ENCODE results near the gene ENTHD1. TPM values are rescaled to one million over a fixed set of nuclear protein-coding genes. Genes with fewer than 3 reads are reported as not detected.

ENTHD1 gene
- total RNA-seq, 2 donors from 2014 or later: not detected

DNA sequence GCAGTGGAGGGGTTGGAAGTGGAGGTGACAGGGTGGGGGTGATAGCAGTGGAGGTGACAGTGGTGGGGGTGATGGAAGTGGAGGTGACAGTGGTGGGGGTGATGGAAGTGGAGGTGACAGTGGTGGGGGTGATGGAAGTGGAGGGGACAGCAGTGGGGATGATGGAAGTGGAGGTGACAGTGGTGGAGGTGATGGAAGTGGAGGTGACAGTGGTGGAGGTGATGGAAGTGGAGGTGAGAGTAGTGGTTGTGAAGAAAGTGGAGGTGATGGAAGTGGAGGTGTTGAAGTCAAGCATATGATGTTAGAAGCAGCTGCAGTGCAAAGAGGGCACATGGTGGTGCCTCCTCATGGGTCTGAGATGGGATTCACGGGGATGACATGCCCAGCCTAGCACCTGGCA lies 181.5 kb downstream of the ENTHD1 start:
- H3K4me3 ChIP-seq: no peak overlapping the region
- H3K9me3 ChIP-seq: no peaks in the 10 kb centered on the region
- H3K9ac ChIP-seq (ENCODE audit: low read depth in 2 of 2, low read length in 2 of 2): no peak overlapping the region
- no peak for DNase-seq
- no peaks in the 10 kb centered on the region for H3K27me3 ChIP-seq
- no peak overlapping the region for H3K27ac ChIP-seq
- intact Hi-C loops (cut with DNase I): no loop called here
- no peaks in the 10 kb centered on the region for H3K4me1 ChIP-seq
- H3K36me3 ChIP-seq: no peaks in the 10 kb centered on the region
- TF ChIP-seq, protein P1, sequence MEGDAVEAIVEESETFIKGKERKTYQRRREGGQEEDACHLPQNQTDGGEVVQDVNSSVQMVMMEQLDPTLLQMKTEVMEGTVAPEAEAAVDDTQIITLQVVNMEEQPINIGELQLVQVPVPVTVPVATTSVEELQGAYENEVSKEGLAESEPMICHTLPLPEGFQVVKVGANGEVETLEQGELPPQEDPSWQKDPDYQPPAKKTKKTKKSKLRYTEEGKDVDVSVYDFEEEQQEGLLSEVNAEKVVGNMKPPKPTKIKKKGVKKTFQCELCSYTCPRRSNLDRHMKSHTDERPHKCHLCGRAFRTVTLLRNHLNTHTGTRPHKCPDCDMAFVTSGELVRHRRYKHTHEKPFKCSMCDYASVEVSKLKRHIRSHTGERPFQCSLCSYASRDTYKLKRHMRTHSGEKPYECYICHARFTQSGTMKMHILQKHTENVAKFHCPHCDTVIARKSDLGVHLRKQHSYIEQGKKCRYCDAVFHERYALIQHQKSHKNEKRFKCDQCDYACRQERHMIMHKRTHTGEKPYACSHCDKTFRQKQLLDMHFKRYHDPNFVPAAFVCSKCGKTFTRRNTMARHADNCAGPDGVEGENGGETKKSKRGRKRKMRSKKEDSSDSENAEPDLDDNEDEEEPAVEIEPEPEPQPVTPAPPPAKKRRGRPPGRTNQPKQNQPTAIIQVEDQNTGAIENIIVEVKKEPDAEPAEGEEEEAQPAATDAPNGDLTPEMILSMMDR (IDR thresholded peaks at IDR 0.05): no peak

- H3K4me1 ChIP-seq: no peaks in the 10 kb centered on the region
- intact Hi-C loops (cut with DNase I): no loop called here
- no peaks in the 10 kb centered on the region for H3K36me3 ChIP-seq
- H3K9me3 ChIP-seq: no peaks in the 10 kb centered on the region
- H3K4me3 ChIP-seq: no peak overlapping the region
- no peaks in the 10 kb centered on the region for H3K27me3 ChIP-seq
- TF ChIP-seq, protein P1 (IDR thresholded peaks at IDR 0.05): no peak
- H3K27ac ChIP-seq: no peak overlapping the region
- no peak for DNase-seq
- no peak overlapping the region for H3K9ac ChIP-seq (ENCODE audit: low read depth in 2 of 2, low read length in 2 of 2)
These were observed 183.0 kb downstream of the ENTHD1 start for GRCh38 chr22:39710380-39711150.

DNA sequence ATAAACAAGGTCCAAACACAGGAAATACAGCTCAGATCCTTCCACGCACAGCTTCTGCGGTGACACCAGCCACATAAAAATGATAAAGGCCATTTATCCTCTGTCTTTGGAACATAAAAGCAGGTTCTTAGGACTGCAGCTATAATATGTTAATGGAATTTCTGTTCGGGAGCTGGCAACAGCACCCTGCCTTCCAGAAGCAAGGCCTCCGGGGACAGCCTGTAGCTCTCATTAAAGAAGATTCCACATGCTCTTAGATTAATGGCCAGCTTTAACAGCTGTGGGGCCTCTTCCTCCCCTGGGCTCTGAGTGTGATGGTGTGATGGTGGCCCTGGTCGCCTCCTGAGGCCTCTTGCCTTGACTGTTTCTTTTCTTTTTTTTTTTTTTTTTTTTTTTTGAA lies 185.7 kb downstream of the ENTHD1 start:
- Histone ChIP-seq H3K27ac (no peak overlapping the region), H3K4me1 (no peaks in the 10 kb centered on the region), H3K9ac (ENCODE audit: low read depth in 2 of 2, low read length in 2 of 2) (no peak overlapping the region), H3K27me3 (no peaks in the 10 kb centered on the region), H3K36me3 (no peaks in the 10 kb centered on the region), H3K9me3 (no peaks in the 10 kb centered on the region), H3K4me3 (no peak overlapping the region)
- TF ChIP-seq, protein P1 (IDR thresholded peaks at IDR 0.05): no peak
- DNase-seq: no peak
- intact Hi-C loops (cut with DNase I): no loop called here

DNA sequence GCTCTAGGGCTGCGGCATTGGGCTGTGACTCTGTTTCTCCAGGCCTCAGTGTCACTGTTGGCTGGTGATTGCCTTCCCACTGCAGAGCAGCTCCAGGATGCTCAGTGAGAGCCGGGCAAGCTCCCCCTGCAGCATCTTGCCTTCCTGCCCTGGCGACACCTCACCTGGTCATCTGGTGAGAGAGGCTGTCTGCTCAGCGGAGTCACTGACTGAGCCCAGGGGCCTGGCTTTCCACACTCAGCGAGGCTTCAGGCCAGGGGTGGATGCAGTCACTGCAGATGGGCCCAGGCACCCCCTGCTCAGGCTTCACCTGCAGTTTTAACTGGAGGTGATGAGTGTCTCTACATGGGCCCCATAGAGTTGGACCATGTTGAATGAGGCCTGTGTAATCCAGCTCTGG lies 186.2 kb downstream of the ENTHD1 start:
- no peak overlapping the region for H3K4me3 ChIP-seq
- intact Hi-C loops (cut with DNase I): no loop called here
- no peaks in the 10 kb centered on the region for H3K27me3 ChIP-seq
- no peak for DNase-seq
- no peaks in the 10 kb centered on the region for H3K4me1 ChIP-seq
- no peaks in the 10 kb centered on the region for H3K36me3 ChIP-seq
- no peaks in the 10 kb centered on the region for H3K9me3 ChIP-seq
- TF ChIP-seq, protein P1 (IDR thresholded peaks at IDR 0.05): no peak
- H3K27ac ChIP-seq: no peak overlapping the region
- no peak overlapping the region for H3K9ac ChIP-seq (ENCODE audit: low read depth in 2 of 2, low read length in 2 of 2)

DNA sequence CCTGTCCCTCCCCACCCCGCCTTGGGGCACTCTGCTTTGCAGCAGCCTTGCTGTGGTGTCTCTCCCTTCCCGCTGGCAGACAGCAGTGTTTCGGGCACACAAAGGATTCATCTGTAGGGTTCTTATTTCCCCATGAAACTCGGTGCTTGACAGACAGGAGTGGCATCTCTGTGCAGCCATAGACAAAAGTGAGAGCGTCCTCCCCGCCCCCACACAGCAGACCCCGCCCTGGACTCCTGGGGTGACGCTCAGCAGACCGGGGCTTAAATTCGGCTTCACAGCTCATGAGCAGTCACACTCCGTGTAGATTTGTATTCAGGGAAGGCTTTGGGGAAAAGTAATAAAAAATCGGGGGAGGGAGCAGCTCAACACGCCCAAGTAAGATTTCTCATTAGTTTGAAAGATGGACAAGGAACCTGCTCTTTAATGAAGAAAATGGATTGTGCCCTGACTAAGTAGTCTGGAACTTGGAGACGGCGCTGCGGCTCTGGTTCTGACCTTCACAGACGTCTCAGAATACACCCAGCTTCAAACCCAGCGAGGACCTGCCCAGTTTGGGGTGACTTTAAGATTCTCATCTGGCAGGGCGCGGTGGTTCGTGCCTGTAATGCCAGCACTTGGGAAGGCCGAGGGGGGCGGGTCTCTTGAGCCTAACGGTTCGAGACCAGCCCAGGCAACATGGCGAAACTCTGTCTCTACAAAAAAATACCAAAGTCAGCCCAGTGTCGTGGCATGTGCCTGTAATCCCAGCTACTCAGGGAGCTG lies 187.0 kb downstream of the ENTHD1 start:
- intact Hi-C loops (cut with DNase I): no loop called here
- H3K27me3 ChIP-seq: no peaks in the 10 kb centered on the region

More for the DNA sequence above, 187.0 kb downstream of the ENTHD1 start:
- H3K27ac ChIP-seq: no peak overlapping the region
- TF ChIP-seq, protein P1 (IDR thresholded peaks at IDR 0.05): no peak
- H3K9ac ChIP-seq (ENCODE audit: low read depth in 2 of 2, low read length in 2 of 2): no peak overlapping the region
- no peaks in the 10 kb centered on the region for H3K4me1 ChIP-seq
- no peak overlapping the region for H3K4me3 ChIP-seq
- H3K36me3 ChIP-seq: no peaks in the 10 kb centered on the region
- DNase-seq: no peak
- no peaks in the 10 kb centered on the region for H3K9me3 ChIP-seq

Measured in colonic mucosa (tissue), 4 donors.